ENCODE data around the gene MX2.

Gene MX2

DNA sequence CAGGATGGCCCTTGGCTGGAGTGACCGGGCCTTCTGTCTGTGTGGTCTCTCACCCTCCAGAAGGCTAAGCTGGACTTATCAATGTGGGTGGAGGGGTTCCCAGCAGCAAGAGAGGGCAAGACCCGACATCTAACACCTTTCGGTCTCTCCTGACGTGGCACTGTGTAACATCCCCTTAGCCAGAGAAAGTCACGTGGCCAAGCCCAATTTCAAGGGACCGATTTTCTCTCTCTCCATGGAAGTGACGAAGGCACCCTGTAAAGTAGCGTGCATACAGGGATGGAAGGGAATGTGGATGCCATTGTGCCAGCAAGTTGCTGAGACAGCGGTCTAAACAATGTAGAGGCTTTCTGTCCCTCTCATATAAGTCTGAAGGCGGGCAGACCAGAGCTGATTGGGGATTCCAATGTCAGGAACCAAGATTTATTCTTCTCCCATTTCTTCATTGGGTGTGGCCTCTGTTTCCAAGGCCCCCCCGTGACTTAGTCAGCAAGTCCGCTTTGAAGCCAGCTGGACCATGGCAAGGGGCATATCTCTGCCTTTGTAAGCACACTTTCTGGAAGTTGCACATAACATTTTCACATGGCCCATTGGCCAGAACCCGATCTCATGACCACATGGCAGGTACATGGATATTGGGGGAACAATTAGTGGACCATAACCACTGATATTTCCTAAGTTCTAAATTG lies 76.7 kb downstream of the MX2 start:
- DNase-seq (ENCODE audit: low spot score) = no peak

- no peak for DNase-seq (ENCODE audit: low spot score)
Measured at GRCh38 chr21:41439248-41439647, 77.4 kb downstream of the MX2 start.

GRCh38 chr21:41441546-41441945 lies 79.7 kb downstream of the MX2 start:
- no peak for DNase-seq (ENCODE audit: low spot score)

DNA sequence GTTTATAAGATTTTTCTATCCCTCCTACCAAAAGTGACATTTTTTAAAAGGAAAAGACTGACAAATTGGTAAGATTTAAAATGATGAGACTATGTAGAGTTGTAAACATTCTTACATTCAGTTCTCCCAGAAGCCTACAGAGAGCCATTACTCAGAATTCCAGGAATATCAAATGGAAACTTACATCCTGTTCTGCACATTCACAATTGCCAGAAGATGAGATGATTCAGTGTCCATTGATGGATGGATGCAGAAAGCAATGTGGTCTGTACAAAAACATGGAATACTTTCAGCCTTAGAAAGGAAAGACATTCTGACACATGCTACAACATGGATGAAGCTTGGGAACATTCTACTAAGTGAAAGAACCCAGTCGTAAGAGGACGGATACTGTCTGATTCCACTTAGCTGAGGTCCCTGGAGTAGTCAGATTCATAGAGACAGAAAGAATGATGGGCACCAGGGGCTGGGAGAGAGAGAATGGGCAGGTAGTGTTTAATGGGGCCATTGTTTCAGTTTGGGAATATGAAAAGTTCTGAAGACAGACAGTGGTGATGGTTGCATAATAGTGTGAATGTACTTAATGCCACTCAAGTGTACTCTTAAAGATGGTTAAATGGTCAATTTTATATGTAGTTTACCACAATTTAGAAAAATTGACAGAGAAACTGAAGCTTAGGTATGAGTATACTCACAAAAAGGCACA lies 80.8 kb downstream of the MX2 start:
- no peak for DNase-seq (ENCODE audit: low spot score)

- no peak for DNase-seq (ENCODE audit: low spot score)
Measured at GRCh38 chr21:41443562-41443961, 81.7 kb downstream of the MX2 start.

- no peak for DNase-seq (ENCODE audit: low spot score)
Measured at GRCh38 chr21:41444703-41445464, 83.1 kb downstream of the MX2 start.

GRCh38 chr21:41445465-41445862 lies 83.6 kb downstream of the MX2 start:
- DNase-seq (ENCODE audit: low spot score) = no peak

DNA sequence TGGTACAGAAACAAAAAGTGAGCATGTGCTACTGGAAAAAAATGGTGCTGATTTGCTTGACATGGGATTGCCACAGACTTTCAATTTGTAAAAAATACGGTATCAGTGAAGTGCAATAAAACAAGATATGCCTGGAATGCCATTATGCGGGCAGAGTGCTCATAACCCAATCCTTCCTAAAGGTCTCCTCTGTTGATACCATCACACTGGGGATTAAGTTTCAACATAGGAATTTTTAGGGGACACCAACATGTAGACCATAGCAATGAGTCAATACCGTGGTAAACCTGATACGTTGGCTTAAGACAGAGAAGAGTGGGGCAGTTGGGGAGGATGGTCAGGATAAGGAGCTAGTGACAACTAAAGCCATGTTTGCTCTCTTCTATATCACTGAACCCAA lies 84.8 kb downstream of the MX2 start:
- DNase-seq (ENCODE audit: low spot score) = no peak

DNA sequence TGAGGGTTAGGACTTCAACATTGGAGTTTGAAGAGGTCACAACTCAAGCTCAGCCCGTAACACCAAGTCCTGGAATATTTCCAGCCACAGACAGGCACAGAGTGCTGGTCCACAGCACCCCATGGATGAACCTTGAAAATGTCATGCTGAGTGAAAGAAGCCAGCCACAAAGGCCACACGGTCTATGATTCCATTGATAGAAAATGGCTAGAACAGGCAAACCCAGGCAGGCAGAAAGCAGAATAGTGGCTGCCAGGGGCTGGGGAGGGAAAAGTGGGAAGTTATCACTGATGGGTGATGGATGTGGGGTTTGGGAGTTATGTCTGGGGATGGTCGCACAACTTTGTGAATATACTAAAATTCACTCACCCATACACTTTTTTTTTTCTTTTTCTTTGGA lies 85.5 kb downstream of the MX2 start:
- no peak for DNase-seq (ENCODE audit: low spot score)

DNA sequence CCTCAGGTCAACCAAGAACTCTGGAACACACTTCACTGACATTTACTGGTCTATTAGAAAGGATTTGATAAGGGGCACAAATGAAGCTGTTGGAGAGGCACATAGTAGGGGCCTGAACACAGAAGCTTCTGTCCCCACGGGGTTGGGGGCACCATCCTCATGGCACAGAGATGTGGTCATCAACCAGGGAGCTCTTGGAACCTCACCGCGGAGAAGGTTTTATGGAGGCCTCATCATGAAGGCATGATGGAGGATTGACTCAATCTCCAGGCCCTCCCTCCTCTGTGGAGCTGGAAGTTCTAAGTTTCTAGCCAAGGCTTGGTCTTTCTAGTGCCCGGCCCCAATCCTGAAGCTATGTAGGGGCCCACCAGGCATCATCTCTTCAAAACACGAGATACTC lies 87.8 kb downstream of the MX2 start:
- no peak for DNase-seq (ENCODE audit: low spot score)

DNA sequence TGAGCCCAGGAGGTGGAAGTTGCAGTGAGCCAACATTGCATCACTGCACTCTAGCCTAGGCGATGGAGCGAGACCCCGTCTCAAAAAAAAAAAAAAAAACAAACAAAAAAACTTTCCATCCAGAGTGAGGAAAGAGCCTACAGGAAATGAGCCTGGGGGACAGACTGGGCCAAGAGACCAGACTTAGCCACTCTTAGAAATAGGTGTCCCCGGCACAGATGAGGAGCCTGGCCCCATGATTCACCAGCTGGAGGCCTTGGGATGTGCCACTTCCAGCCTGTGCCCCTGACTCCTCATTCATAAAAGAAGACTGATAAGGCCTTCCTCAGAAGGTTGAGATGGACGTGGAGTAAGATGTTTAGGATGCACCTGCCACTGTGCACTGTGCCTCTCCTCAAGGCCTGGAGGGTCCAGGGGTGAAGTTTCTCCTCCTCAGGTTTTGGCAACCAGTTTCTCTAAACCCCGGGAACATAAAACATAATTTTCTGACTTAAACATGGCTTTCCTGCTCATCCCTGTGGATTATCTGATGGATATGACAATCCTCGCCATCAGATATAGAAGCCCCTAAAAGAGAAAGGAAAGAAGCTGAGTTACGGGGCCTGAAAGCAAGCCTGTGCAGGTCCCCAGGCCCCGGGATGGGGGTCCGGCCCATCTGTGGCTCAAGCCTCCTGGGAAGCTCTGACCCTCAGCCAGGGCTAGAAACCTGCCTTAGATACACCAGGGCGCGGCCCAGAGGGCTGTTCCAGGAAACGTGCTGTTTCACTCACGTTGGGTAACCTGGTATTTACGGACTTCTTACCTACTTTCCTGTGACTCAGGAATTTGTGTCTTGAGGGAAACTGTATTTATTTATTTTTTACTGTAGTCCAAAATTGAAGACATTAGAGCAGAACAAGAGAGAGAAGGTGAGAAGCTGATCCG lies 90.2 kb downstream of the MX2 start:
- DNase-seq (ENCODE audit: low spot score) = no peak

DNA sequence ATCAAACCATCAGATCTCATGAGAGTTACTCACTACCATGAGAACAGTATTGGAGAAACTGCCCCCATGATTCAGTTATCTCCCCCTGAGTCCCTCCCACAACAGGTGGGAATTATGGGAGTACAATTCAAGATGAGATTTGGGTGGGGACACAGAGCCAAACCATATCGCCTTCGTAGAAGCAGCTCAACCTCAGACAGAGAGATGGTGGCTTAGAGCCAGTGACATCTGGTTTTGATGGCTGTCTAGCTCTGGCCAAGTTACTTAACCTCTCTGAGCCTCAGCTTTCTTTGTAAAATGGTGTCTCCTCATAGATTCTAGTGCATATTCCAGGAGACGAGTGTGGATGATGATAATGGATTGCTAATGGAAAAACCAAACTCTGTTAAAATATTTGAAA lies 91.4 kb downstream of the MX2 start:
- no peak for DNase-seq (ENCODE audit: low spot score)

GRCh38 chr21:41453761-41454160 lies 91.9 kb downstream of the MX2 start:
- DNase-seq (ENCODE audit: low spot score) = no peak

DNA sequence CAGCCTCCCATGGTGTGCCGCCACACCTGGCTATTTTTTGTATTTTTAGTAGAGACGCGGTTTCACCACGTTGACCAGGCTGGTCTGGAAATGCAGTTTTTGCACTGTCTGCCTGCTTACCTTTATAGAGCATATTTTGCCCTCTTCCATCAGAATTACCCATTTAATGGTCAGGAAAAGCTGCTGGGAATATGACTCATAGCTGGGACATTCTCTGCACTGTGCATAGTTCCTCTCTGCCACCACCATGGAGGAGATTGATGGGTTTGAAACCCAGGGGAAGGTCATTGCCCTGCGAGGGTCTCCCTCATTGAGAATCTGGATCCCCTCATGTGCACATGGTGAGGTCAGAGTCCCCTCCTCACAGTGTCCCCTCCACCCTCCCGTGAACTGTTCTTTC lies 96.3 kb downstream of the MX2 start:
- peak; percentile 48 for DNase-seq (ENCODE audit: low spot score)

DNA sequence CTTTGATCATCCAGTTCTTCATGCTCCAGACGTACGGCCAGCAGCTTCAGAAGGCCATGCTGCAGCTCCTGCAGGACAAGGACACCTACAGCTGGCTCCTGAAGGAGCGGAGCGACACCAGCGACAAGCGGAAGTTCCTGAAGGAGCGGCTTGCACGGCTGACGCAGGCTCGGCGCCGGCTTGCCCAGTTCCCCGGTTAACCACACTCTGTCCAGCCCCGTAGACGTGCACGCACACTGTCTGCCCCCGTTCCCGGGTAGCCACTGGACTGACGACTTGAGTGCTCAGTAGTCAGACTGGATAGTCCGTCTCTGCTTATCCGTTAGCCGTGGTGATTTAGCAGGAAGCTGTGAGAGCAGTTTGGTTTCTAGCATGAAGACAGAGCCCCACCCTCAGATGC lies 96.7 kb downstream of the MX2 start:
- DNase-seq (ENCODE audit: low spot score) = no peak

Measured in hepatic stellate cell (primary cell).